IPS-20b (cell line): ENCODE measurements around the gene RRP7A.

Experiments used
- H3K27ac ChIP-seq: one replicate; pipeline ENCODE4 v1.5.1; 2013; ENCODE audit warnings: low read length
- H3K27me3 ChIP-seq: 2 replicates; pipeline ENCODE4 v1.6.1; 2013; ENCODE audit warnings: mild to moderate bottlenecking, low read length, inconsistent platforms; ENCODE audit not compliant: insufficient read depth
- H3K36me3 ChIP-seq: 2 replicates; pipeline ENCODE4 v1.6.1; 2013; ENCODE audit warnings: low read depth, mild to moderate bottlenecking, inconsistent platforms, low read length, moderate library complexity; ENCODE audit not compliant: insufficient read depth
- H3K4me1 ChIP-seq: 2 replicates; pipeline ENCODE4 v1.6.1; 2013; ENCODE audit warnings: mild to moderate bottlenecking, control low read depth, inconsistent platforms, low read length, moderate library complexity; ENCODE audit not compliant: insufficient read depth
- H3K4me3 ChIP-seq: 2 replicates; pipeline ENCODE4 v1.5.1; 2013; ENCODE audit warnings: mild to moderate bottlenecking, low read length, inconsistent platforms
- H3K9ac ChIP-seq: 2 replicates; pipeline ENCODE4 v1.6.1; 2013; ENCODE audit warnings: low read depth, mild to moderate bottlenecking, inconsistent platforms, low read length, moderate library complexity
- H3K9me3 ChIP-seq: 2 replicates; pipeline ENCODE4 v1.6.1; 2013; ENCODE audit warnings: mild to moderate bottlenecking, low read depth, low read length, inconsistent platforms; ENCODE audit not compliant: insufficient read depth

Gene RRP7A

DNA sequence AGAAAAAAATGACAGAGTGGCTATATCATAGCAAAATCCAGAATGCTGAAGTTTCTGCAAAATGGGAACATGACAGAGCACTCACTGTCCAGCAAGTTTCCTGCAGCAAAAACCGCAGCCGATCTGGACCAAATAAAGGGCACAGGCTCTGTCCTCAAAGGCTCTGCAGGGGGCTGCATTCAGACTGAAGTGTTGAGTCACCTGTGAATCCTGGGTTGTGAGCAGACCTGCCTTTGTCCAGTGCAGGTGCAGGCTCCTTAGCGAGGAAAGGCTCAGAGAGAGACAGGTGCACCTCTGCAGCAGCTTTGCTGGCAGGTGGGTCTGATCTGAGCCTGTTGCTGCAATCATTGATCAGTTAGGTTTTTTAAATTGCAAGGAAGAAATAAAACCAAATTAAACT, 58.1 kb downstream of the RRP7A start:
- Histone ChIP-seq H3K36me3 (no peaks in the 10 kb centered on the region), H3K27me3 (peaks cover 22% of the 10 kb centered on the region; the same call in 1 of the 2 replicates), H3K9ac (no peak overlapping the region), H3K27ac (no peak overlapping the region), H3K4me1 (peaks cover 21% of the 10 kb centered on the region; the same call in 1 of the 2 replicates), H3K4me3 (no peak overlapping the region), H3K9me3 (no peaks in the 10 kb centered on the region)
